Activated CD8-positive, alpha-beta T cell treated with anti-CD3 and anti-CD28 coated beads, Interleukin-2, amount 10 ng/mL, durations not matched to agents 7 days and 5 days (primary cell): ENCODE data around the gene ABCB8. TPM values are rescaled to one million over a fixed set of nuclear protein-coding genes. Genes with fewer than 3 reads are reported as not detected.

Experiments
- ATAC-seq: fragments of 150-1000 bp; cut with Tn5 transposase; one replicate; pipeline ENCODE4 v1.10.0; 2021; ENCODE audit warnings: moderate library complexity
- CTCF ChIA-PET: fragments of 350-600 bp; sonication (Branson Sonifier 250); formaldehyde crosslinking; loops from one replicate; lab custom pipeline; 2021; ENCODE audit warnings: antibody characterized with exemption; lab: Charles Lee
- POLR2A ChIA-PET: fragments of 350-600 bp; sonication (Branson Sonifier 250); formaldehyde crosslinking; loops from one replicate; lab custom pipeline; 2021; ENCODE audit warnings: antibody characterized with exemption; lab: Charles Lee
- DNase-seq: peaks from one replicate; pipeline ENCODE4 v3.0.0-alpha.2; 2020
- H3K27ac Mint-ChIP-seq: one replicate; pipeline ENCODE4 v1.8.0; 2021; ENCODE audit warnings: mild to moderate bottlenecking, mixed read lengths
- H3K27me3 Mint-ChIP-seq: one replicate; pipeline ENCODE4 v1.8.0; 2021; ENCODE audit warnings: low read depth, mixed read lengths
- H3K36me3 Mint-ChIP-seq: one replicate; pipeline ENCODE4 v1.8.0; 2021; ENCODE audit warnings: low read depth, mixed read lengths
- H3K4me1 Mint-ChIP-seq: one replicate; pipeline ENCODE4 v1.8.0; 2021; ENCODE audit warnings: low read depth, mixed read lengths
- H3K4me3 Mint-ChIP-seq: one replicate; pipeline ENCODE4 v1.8.0; 2021; ENCODE audit warnings: mild to moderate bottlenecking, mixed read lengths
- H3K9me3 Mint-ChIP-seq: one replicate; pipeline ENCODE4 v1.8.0; 2022; ENCODE audit warnings: mixed read lengths; ENCODE audit not compliant: insufficient read depth
- total RNA-seq, 2 experiments: library from RNA; stranded (reverse); gene quantifications; one replicate each; pipeline ENCODE4 v1.2.3, GENCODE V29; 2021

The ABCB8 gene
- total RNA-seq, 2 experiments from 2014 or later = 48.0 to 49.5 TPM

GRCh38 chr7:151078233-151079040 lies 50.2 kb downstream of the ABCB8 start:
- H3K27ac Mint-ChIP-seq = peak overlapping the region; percentile 69

GRCh38 chr7:151079199-151079910 lies 51.1 kb downstream of the ABCB8 start:
- no peak for DNase-seq
- H3K9me3 Mint-ChIP-seq = no peaks in the 10 kb centered on the region
- peaks cover 34% of the 10 kb centered on the region for H3K36me3 Mint-ChIP-seq
- no peaks in the 10 kb centered on the region for H3K27me3 Mint-ChIP-seq
- POLR2A ChIA-PET = no interaction called here
- no peak for ATAC-seq
- H3K27ac Mint-ChIP-seq = peak overlapping the region; percentile 81
- peaks cover 46% of the 10 kb centered on the region for H3K4me1 Mint-ChIP-seq
- peak overlapping the region; percentile 82 for H3K4me3 Mint-ChIP-seq
- CTCF ChIA-PET = no interaction called here

More at GRCh38 chr7:151078233-151079040, 50.2 kb downstream of the ABCB8 start:
- Mint-ChIP-seq H3K36me3 (peaks cover 39% of the 10 kb centered on the region), H3K4me3 (peak overlapping the region; percentile 82), H3K9me3 (no peaks in the 10 kb centered on the region), H3K4me1 (peaks cover 41% of the 10 kb centered on the region), H3K27me3 (no peaks in the 10 kb centered on the region)
- no peak for ATAC-seq
- ChIA-PET POLR2A (interaction anchor here (2.6 kb wide), 1 partner anchor 18 kb away, joined by 6 read pairs; no protein-coding TSS in a partner anchor), CTCF (interaction anchor here (1.7 kb wide), 1 partner anchor 18 kb away, joined by 4 read pairs; no protein-coding TSS in a partner anchor)
- DNase-seq = no peak

DNA sequence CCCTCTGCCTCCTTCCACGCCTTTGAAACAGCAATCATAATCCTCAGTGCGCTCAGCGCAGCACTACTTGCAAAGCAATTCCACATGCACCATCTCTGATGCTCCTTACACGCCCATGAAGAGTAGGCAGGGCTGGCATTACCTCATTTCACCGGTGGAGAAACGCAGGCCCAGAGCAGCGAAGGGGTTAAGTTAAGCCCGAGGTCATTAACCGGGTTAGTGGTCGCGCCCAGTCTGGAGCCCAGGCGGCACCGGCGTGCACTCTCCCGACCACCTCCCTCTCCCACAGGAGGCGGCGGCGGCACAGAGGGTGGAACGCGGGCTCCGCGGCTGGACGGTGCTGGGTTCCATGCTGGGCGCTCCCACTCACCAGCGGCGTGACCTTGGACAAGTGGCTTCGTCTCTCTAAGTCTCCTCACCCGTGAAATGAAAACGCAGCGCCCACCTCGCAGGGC lies 51.8 kb downstream of the ABCB8 start:
- Mint-ChIP-seq H3K27ac (peak overlapping the region; percentile 81), H3K36me3 (peaks cover 30% of the 10 kb centered on the region), H3K4me1 (peaks cover 50% of the 10 kb centered on the region), H3K27me3 (peaks cover 5% of the 10 kb centered on the region), H3K9me3 (no peaks in the 10 kb centered on the region), H3K4me3 (peak overlapping the region; percentile 82)
- ATAC-seq (peak; percentile 9), DNase-seq (no peak)
- POLR2A ChIA-PET = interaction anchor here (1.0 to 1.8 kb wide), 2 partner anchors 21 to 48 kb away, joined by 3 to 5 read pairs; partner anchors contain the start of gene SLC4A2
- CTCF ChIA-PET = interaction anchor here (1.0 kb wide), 1 partner anchor 62 kb away, joined by 9 read pairs; no protein-coding TSS in a partner anchor

DNA sequence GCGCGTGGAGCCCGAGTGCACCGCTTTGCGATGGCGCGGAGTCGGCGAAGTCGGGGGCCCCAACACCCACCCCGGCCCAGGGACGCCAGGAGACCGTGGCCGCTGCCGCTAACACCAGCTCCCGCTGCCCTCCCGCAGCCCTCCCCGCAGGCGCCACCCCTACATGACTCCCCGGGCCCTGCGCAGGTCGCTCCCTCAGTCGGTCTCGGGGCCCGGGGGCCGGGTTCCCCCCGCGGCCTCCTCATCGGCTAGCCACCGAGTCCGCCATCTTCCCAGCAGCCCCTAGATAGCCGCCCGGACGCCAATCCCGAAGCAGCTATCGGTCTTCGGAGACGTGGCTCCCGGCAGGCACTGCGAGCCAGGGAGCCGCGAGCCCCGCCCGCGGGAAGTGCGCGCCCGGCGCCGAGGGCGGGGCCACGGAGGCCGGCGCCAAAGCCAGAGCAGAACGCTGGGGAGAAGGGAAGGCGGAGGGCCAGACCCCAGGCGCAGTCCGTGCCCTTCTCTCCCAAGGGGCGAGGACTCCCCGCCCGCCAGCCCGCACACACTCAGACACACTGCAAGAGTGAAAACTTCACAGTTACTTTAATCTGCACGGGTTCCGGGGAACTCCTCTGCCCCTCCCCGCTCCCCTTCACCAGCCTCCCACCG lies 52.4 kb downstream of the ABCB8 start, which contains the start of gene FASTK:
TSS of gene FASTK (minus strand) at position 288 of the 648 bp plus-strand sequence. CDS start at position 245, 43 bp downstream.
- Mint-ChIP-seq H3K9me3 (no peaks in the 10 kb centered on the region), H3K4me3 (peak within 1 kb of the TSS; percentile 87), H3K27me3 (peaks cover 10% of the 10 kb centered on the region), H3K4me1 (peaks cover 55% of the 10 kb centered on the region), H3K36me3 (peaks cover 27% of the 10 kb centered on the region), H3K27ac (peak within 1 kb of the TSS; percentile 81)
- peak; percentile 92 for DNase-seq
- CTCF ChIA-PET = interaction anchor here (1.0 kb wide), 2 partner anchors 20 to 62 kb away, joined by 4 to 9 read pairs; no protein-coding TSS in a partner anchor
- POLR2A ChIA-PET = interaction anchor here (0.6 to 1.8 kb wide), 3 partner anchors 22 to 87 kb away, joined by 3 to 5 read pairs (median 3); partner anchors contain the start of gene SLC4A2
- ATAC-seq = peak; percentile 85

GRCh38 chr7:151081170-151082101 lies 53.2 kb downstream of the ABCB8 start:
- H3K36me3 Mint-ChIP-seq = peaks cover 19% of the 10 kb centered on the region
- ChIA-PET POLR2A (interaction anchor here (0.6 to 1.8 kb wide), 3 partner anchors 23 to 88 kb away, joined by 3 to 5 read pairs (median 3); partner anchors contain the start of gene SLC4A2), CTCF (interaction anchor here (1.0 kb wide), 2 partner anchors 21 to 63 kb away, joined by 4 to 9 read pairs; no protein-coding TSS in a partner anchor)
- no peaks in the 10 kb centered on the region for H3K9me3 Mint-ChIP-seq
- peak overlapping the region; percentile 87 for H3K4me3 Mint-ChIP-seq
- no peak for ATAC-seq
- H3K27ac Mint-ChIP-seq = peak overlapping the region; percentile 80
- DNase-seq = no peak
- H3K4me1 Mint-ChIP-seq = peaks cover 60% of the 10 kb centered on the region
- peaks cover 14% of the 10 kb centered on the region for H3K27me3 Mint-ChIP-seq

DNA sequence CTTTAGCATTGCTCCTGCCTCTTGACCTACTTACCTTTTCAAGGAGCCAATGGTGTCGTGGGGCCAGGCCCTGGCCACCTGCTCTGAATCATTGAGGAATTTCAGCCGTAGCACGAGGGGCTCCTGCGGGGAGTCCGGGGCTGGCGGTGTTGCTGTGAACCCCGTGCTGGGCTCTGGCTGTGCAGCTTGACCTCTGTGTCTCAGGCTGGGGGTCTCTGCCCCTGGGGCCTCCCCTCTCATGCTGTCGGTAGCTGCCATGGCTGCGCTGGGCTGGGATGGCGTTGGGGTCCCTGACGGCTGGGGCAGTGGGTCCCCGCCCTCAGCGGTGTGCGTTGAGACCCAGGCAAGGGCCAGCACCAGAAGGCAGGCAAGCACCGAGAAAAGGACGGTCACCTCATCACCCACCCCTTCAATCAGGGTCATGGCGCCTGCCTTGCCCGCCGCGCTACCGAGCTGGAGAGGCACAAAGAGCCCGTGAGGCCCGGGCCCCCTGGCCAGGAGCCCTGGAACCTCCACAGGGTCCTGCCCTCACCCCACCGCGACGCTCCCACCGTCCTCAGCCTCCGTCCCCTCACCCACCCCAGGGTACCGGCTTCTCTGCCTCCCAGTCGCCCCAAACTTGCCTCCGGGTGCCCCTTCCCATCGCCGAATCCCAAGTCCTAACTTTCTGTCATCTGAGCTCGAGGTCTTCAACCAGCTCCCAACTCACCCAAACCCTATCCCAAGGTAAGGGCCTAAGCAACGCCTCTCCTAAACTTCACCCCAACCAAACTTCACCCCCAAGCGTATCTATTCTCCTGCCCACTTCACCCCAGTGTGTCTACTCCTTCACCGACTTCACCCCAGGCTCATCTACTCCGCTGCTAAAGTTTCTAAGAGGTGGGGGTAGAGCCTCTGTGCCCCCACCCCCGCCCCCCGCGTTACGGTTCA lies 54.2 kb downstream of the ABCB8 start:
- ChIA-PET POLR2A (interaction anchor here (1.0 to 1.6 kb wide), 2 partner anchors 24 to 29 kb away, joined by 3 to 4 read pairs; no protein-coding TSS in a partner anchor), CTCF (interaction anchor here (0.6 to 1.3 kb wide), 2 partner anchors 14 to 74 kb away, joined by 3 read pairs; no protein-coding TSS in a partner anchor)
- H3K36me3 Mint-ChIP-seq = peaks cover 19% of the 10 kb centered on the region
- H3K27ac Mint-ChIP-seq = peak overlapping the region; percentile 93
- H3K4me3 Mint-ChIP-seq = peak overlapping the region; percentile 87
- H3K4me1 Mint-ChIP-seq = peaks cover 64% of the 10 kb centered on the region
- no peak for DNase-seq
- no peaks in the 10 kb centered on the region for H3K9me3 Mint-ChIP-seq
- peaks cover 18% of the 10 kb centered on the region for H3K27me3 Mint-ChIP-seq
- no peak for ATAC-seq

DNA sequence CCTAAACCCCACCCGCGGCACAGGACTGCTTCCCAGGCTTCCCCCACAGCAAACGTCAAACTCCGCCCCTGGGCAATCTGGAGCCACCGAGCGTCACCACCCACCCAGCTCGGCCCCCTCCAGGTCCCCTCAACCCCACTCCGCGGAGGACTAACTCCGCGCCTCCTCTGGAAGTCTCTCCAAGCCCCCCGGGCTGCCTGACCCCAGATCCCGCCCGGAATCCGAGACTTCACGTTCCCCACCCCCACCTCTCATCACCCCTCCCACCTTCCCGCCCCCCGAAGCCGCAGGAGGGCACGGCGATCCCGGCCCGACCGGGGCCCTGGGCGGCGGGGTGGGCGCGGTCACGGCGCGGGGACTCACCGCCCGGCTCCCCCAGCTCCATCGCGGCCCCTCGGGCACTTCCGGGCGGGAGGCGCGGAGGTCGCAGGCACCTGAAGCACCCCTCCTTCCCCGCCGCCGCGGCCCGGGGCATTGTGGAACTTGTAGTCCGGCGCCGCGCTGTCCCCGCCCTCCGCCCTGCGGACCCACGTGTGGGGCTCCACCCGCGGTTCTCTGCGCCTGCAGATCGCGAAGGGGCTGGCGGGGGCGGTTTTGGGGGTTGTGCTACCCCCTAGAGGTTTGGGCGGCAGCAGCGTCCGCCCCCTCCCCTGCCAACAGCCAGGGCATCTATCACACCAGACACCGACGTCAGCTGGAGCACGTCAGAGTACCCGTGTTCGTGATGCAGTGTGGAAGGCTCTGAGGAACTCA lies 55.0 kb downstream of the ABCB8 start, which contains the start of gene TMUB1:
TSS of gene TMUB1 (minus strand) at position 423 of the 753 bp plus-strand sequence. CDS start 930 bp downstream, outside the sequence.
- DNase-seq (peak; percentile 87), ATAC-seq (peak; percentile 66)
- Mint-ChIP-seq H3K27ac (peak within 1 kb of the TSS; percentile 93), H3K9me3 (no peaks in the 10 kb centered on the region), H3K4me1 (peaks cover 62% of the 10 kb centered on the region), H3K27me3 (peaks cover 21% of the 10 kb centered on the region), H3K4me3 (peak within 1 kb of the TSS; percentile 87), H3K36me3 (peaks cover 14% of the 10 kb centered on the region)
- CTCF ChIA-PET = interaction anchor here (0.6 to 1.3 kb wide), 2 partner anchors 15 to 75 kb away, joined by 3 read pairs; no protein-coding TSS in a partner anchor
- POLR2A ChIA-PET = interaction anchor here (1.0 to 1.6 kb wide), 2 partner anchors 25 to 28 kb away, joined by 3 to 4 read pairs; no protein-coding TSS in a partner anchor

- Mint-ChIP-seq H3K27me3 (peaks cover 23% of the 10 kb centered on the region), H3K4me3 (peak overlapping the region; percentile 87), H3K27ac (no peak overlapping the region), H3K4me1 (peaks cover 59% of the 10 kb centered on the region), H3K9me3 (no peaks in the 10 kb centered on the region), H3K36me3 (peaks cover 12% of the 10 kb centered on the region)
- POLR2A ChIA-PET = no interaction called here
- ATAC-seq (no peak), DNase-seq (no peak)
- CTCF ChIA-PET = no interaction called here
Observed at GRCh38 chr7:151083824-151084160, 55.5 kb downstream of the ABCB8 start.

DNA sequence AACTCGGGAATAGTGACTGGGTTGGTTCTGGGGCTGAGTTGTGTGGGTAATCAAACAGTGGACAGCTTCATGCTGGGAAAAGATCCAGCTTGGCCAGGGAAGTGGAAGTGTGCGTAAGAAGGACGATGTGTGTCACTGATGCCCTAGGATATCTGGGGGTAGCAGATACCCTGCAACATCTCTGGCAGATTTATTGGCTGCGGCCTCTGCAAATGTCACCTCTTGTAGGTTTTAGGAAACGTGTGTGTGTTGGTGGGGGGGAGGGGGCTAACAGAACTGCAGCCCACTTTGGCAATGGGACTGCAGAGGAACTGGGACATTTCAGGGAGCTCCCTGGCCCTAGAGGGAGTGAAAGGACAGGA lies 57.1 kb downstream of the ABCB8 start:
- DNase-seq (no peak), ATAC-seq (no peak)
- peaks cover 6% of the 10 kb centered on the region for H3K36me3 Mint-ChIP-seq
- H3K27ac Mint-ChIP-seq = peak overlapping the region; percentile 0
- H3K4me3 Mint-ChIP-seq = peak overlapping the region; percentile 80
- CTCF ChIA-PET = interaction anchor here (1.1 to 1.4 kb wide), 4 partner anchors 26 to 100 kb away, joined by 3 to 10 read pairs (median 4); partner anchors contain the start of gene ABCB8
- H3K9me3 Mint-ChIP-seq = no peaks in the 10 kb centered on the region
- peaks cover 30% of the 10 kb centered on the region for H3K27me3 Mint-ChIP-seq
- POLR2A ChIA-PET = no interaction called here
- H3K4me1 Mint-ChIP-seq = peaks cover 52% of the 10 kb centered on the region
